ENCODE results near the gene PNMA6F.

The PNMA6F gene

GRCh38 chrX:153321381-153322124 is at the start of gene PNMA6F:
PNMA6F (minus strand) TSS chrX:153321767; CDS start chrX:153320674, 1,093 bp downstream.
- H3K36me3 Mint-ChIP-seq: no peaks in the 10 kb centered on the region
- ATAC-seq (replicated peaks) (no peak), DNase-seq (no peak)
- peaks cover 3 to 7% of the 10 kb centered on the region in 2 donors for H3K9me3 Mint-ChIP-seq
- peaks cover 0 to 3% of the 10 kb centered on the region in 2 donors for H3K4me1 Mint-ChIP-seq
- H3K4me3 Mint-ChIP-seq: no peak within 1 kb of the TSS
- no peak within 1 kb of the TSS for H3K27ac Mint-ChIP-seq
- H3K27me3 Mint-ChIP-seq: peaks cover 29 to 36% of the 10 kb centered on the region in 2 donors

- no peak overlapping the region for H3K27ac Mint-ChIP-seq
- H3K27me3 Mint-ChIP-seq: peaks cover 5 to 7% of the 10 kb centered on the region in 2 donors
- DNase-seq (no peak), ATAC-seq (replicated peaks) (no peak)
- H3K9me3 Mint-ChIP-seq: no peaks in the 10 kb centered on the region
- H3K4me1 Mint-ChIP-seq: no peaks in the 10 kb centered on the region
- H3K4me3 Mint-ChIP-seq: no peak overlapping the region
- no peaks in the 10 kb centered on the region for H3K36me3 Mint-ChIP-seq
Measured at GRCh38 chrX:153371256-153371655, 49.7 kb upstream of the PNMA6F start.

GRCh38 chrX:153370293-153371055 is 48.9 kb upstream of the PNMA6F start:
- peaks cover 5 to 7% of the 10 kb centered on the region in 2 donors for H3K27me3 Mint-ChIP-seq
- H3K9me3 Mint-ChIP-seq: no peaks in the 10 kb centered on the region
- H3K4me3 Mint-ChIP-seq: no peak overlapping the region
- DNase-seq: no peak
- H3K36me3 Mint-ChIP-seq: no peaks in the 10 kb centered on the region
- H3K27ac Mint-ChIP-seq: no peak overlapping the region
- ATAC-seq (replicated peaks): no peak
- no peaks in the 10 kb centered on the region for H3K4me1 Mint-ChIP-seq

- Mint-ChIP-seq H3K4me3 (no peak overlapping the region), H3K36me3 (no peaks in the 10 kb centered on the region), H3K27ac (no peak overlapping the region), H3K27me3 (no peaks in the 10 kb centered on the region), H3K4me1 (no peaks in the 10 kb centered on the region), H3K9me3 (no peaks in the 10 kb centered on the region)
- ATAC-seq (replicated peaks): no peak
- no peak for DNase-seq
Measured at GRCh38 chrX:153366878-153367538, 45.4 kb upstream of the PNMA6F start.

- no peaks in the 10 kb centered on the region for H3K27me3 Mint-ChIP-seq
- no peaks in the 10 kb centered on the region for H3K9me3 Mint-ChIP-seq
- DNase-seq (no peak), ATAC-seq (replicated peaks) (no peak)
- no peaks in the 10 kb centered on the region for H3K36me3 Mint-ChIP-seq
- H3K4me3 Mint-ChIP-seq: no peak overlapping the region
- no peaks in the 10 kb centered on the region for H3K4me1 Mint-ChIP-seq
- H3K27ac Mint-ChIP-seq: no peak overlapping the region
Measured at GRCh38 chrX:153366119-153366518, 44.6 kb upstream of the PNMA6F start.

- Mint-ChIP-seq H3K27ac (no peak overlapping the region), H3K36me3 (no peaks in the 10 kb centered on the region), H3K27me3 (no peaks in the 10 kb centered on the region), H3K4me3 (no peak overlapping the region), H3K9me3 (no peaks in the 10 kb centered on the region), H3K4me1 (no peaks in the 10 kb centered on the region)
- ATAC-seq (replicated peaks): no peak
- DNase-seq: no peak
Measured at GRCh38 chrX:153365670-153366069, 44.1 kb upstream of the PNMA6F start.

GRCh38 chrX:153361781-153362397 is 40.3 kb upstream of the PNMA6F start:
- no peak overlapping the region for H3K4me3 Mint-ChIP-seq
- no peaks in the 10 kb centered on the region for H3K4me1 Mint-ChIP-seq
- no peaks in the 10 kb centered on the region for H3K27me3 Mint-ChIP-seq
- H3K9me3 Mint-ChIP-seq: peaks cover 2 to 8% of the 10 kb centered on the region in 2 donors
- no peak overlapping the region for H3K27ac Mint-ChIP-seq
- peaks cover 0 to 16% of the 10 kb centered on the region in 2 donors for H3K36me3 Mint-ChIP-seq
- DNase-seq (no peak), ATAC-seq (replicated peaks) (no peak)

GRCh38 chrX:153357877-153358276 is 36.3 kb upstream of the PNMA6F start:
- peaks cover 2 to 8% of the 10 kb centered on the region in 2 donors for H3K9me3 Mint-ChIP-seq
- no peaks in the 10 kb centered on the region for H3K27me3 Mint-ChIP-seq
- peaks cover 0 to 24% of the 10 kb centered on the region in 2 donors for H3K36me3 Mint-ChIP-seq
- ATAC-seq (replicated peaks) (no peak), DNase-seq (no peak)
- no peaks in the 10 kb centered on the region for H3K4me1 Mint-ChIP-seq
- no peak overlapping the region for H3K4me3 Mint-ChIP-seq
- H3K27ac Mint-ChIP-seq: no peak overlapping the region

- Mint-ChIP-seq H3K4me1 (peaks cover 0 to 4% of the 10 kb centered on the region in 2 donors), H3K27me3 (no peaks in the 10 kb centered on the region), H3K4me3 (no peak overlapping the region), H3K9me3 (peaks cover 0 to 8% of the 10 kb centered on the region in 2 donors), H3K27ac (peak overlapping the region; percentile 42), H3K36me3 (peaks cover 7 to 30% of the 10 kb centered on the region in 2 donors)
- ATAC-seq (replicated peaks): no peak
- DNase-seq: no peak
Measured at GRCh38 chrX:153353416-153353815, 31.8 kb upstream of the PNMA6F start.

GRCh38 chrX:153352858-153353257 is 31.3 kb upstream of the PNMA6F start:
- Mint-ChIP-seq H3K27me3 (no peaks in the 10 kb centered on the region), H3K4me1 (peaks cover 0 to 4% of the 10 kb centered on the region in 2 donors), H3K4me3 (no peak overlapping the region), H3K36me3 (peaks cover 8 to 31% of the 10 kb centered on the region in 2 donors), H3K27ac (no peak overlapping the region), H3K9me3 (peaks cover 0 to 8% of the 10 kb centered on the region in 2 donors)
- DNase-seq (no peak), ATAC-seq (replicated peaks) (no peak)

- ATAC-seq (replicated peaks) (no peak), DNase-seq (no peak)
- Mint-ChIP-seq H3K27ac (no peak overlapping the region), H3K4me1 (peaks cover 0 to 4% of the 10 kb centered on the region in 2 donors), H3K36me3 (peaks cover 12 to 28% of the 10 kb centered on the region in 2 donors), H3K4me3 (no peak overlapping the region), H3K27me3 (no peaks in the 10 kb centered on the region), H3K9me3 (no peaks in the 10 kb centered on the region)
Measured at GRCh38 chrX:153351981-153352380, 30.4 kb upstream of the PNMA6F start.

GRCh38 chrX:153349952-153350351 is 28.4 kb upstream of the PNMA6F start:
- H3K4me1 Mint-ChIP-seq: peaks cover 0 to 4% of the 10 kb centered on the region in 2 donors
- ATAC-seq (replicated peaks): no peak
- H3K27me3 Mint-ChIP-seq: no peaks in the 10 kb centered on the region
- no peak overlapping the region for H3K4me3 Mint-ChIP-seq
- peaks cover 26 to 40% of the 10 kb centered on the region in 2 donors for H3K36me3 Mint-ChIP-seq
- H3K27ac Mint-ChIP-seq: no peak overlapping the region
- no peak for DNase-seq
- H3K9me3 Mint-ChIP-seq: peaks cover 0 to 7% of the 10 kb centered on the region in 2 donors

GRCh38 chrX:153348421-153348820 is 26.9 kb upstream of the PNMA6F start:
- no peak for DNase-seq
- ATAC-seq (replicated peaks): no peak
- Mint-ChIP-seq H3K4me3 (no peak overlapping the region), H3K9me3 (peaks cover 0 to 7% of the 10 kb centered on the region in 2 donors), H3K4me1 (peaks cover 0 to 4% of the 10 kb centered on the region in 2 donors), H3K27me3 (no peaks in the 10 kb centered on the region), H3K36me3 (peaks cover 37 to 55% of the 10 kb centered on the region in 2 donors), H3K27ac (no peak overlapping the region)

- H3K27ac Mint-ChIP-seq: no peak overlapping the region
- ATAC-seq (replicated peaks) (no peak), DNase-seq (no peak)
- H3K4me3 Mint-ChIP-seq: no peak overlapping the region
- H3K4me1 Mint-ChIP-seq: peaks cover 0 to 4% of the 10 kb centered on the region in 2 donors
- peaks cover 41 to 55% of the 10 kb centered on the region in 2 donors for H3K36me3 Mint-ChIP-seq
- H3K27me3 Mint-ChIP-seq: no peaks in the 10 kb centered on the region
- peaks cover 0 to 7% of the 10 kb centered on the region in 2 donors for H3K9me3 Mint-ChIP-seq
Measured at GRCh38 chrX:153347530-153347929, 26.0 kb upstream of the PNMA6F start.

Measured in stimulated activated naive B cell treated with anti-CD40 and anti-IgM and Interleukin-4, amounts not matched to agents 10 μg/mL and 1 μg/mL and 100 μg/mL, for 72 hours (primary cell).